ENCODE measurements around the gene SCN10A. TPM values are rescaled to one million over a fixed set of nuclear protein-coding genes. Genes with fewer than 3 reads are reported as not detected.

SCN10A gene
- total RNA-seq, result not detected in 2 replicates

GRCh38 chr3:38816026-38816425 is at the start of gene SCN10A:
Gene SCN10A (minus strand): TSS chr3:38816217. CDS start chr3:38794010, 22,207 bp downstream.

GRCh38 chr3:38649500-38650247 is 166.3 kb downstream of the SCN10A start, which contains the start of gene SCN5A:
Gene SCN5A (minus strand): TSS chr3:38649687. CDS start chr3:38633307, 16,380 bp downstream.

Other genes with a start within 250 kb of the SCN10A start
- gene SCN5A, start 166.5 kb downstream of the SCN10A start, total RNA-seq, result 0.76 and 2.9 TPM in 2 replicates
- gene SCN11A, start 235.7 kb upstream of the SCN10A start, total RNA-seq, result 0.13 TPM in 1 of 2 replicates, not detected in the other
- 15.5 and 20.3 TPM in 2 replicates for gene WDR48, start 235.8 kb upstream of the SCN10A start, total RNA-seq